Measurements from ENCODE around the gene OR4D1.

GRCh38 chr17:58204796-58205195 lies 56.6 kb downstream of the OR4D1 start:
- TF ChIP-seq ZC3H8 (IDR thresholded peaks at IDR 0.05) (no peak), EHMT2 (IDR thresholded peaks at IDR 0.05) (no peak), RAD21 (CRISPR knock-in tag; conservative IDR thresholded peaks at IDR 0.05 in 1 of 2, IDR thresholded peaks at IDR 0.05 in 1 of 2) (no peak), ELF1 (tag; IDR thresholded peaks at IDR 0.05) (no peak), FOXA1 (IDR thresholded peaks at IDR 0.05; ENCODE audit: borderline replicate concordance) (no peak)
